Bronchial epithelial cell (primary cell): ENCODE measurements around the gene NCMAP. TPM values are rescaled to one million over a fixed set of nuclear protein-coding genes. Genes with fewer than 3 reads are reported as not detected.

ENCODE experiments used
- DNase-seq: peaks from one replicate; pipeline ENCODE4 v3.0.0-alpha.2; 2010; ENCODE audit warnings: low read depth
- FAIRE-seq: peaks from 2 replicates; lab custom pipeline; 2011; peaks lifted over from hg19 to GRCh38; lab: Jason Lieb, UNC
- H3K27me3 ChIP-seq: 2 replicates; pipeline ENCODE4 v1.5.1; 2011; ENCODE audit warnings: low read length; ENCODE audit not compliant: control insufficient read depth, insufficient read depth
- H3K36me3 ChIP-seq: 2 replicates; pipeline ENCODE4 v1.5.1; 2011; ENCODE audit warnings: low read length; ENCODE audit not compliant: control insufficient read depth, insufficient read depth
- H3K4me3 ChIP-seq: 2 replicates; pipeline ENCODE4 v1.5.1; 2011; ENCODE audit warnings: mild to moderate bottlenecking, low read depth, low read length, control low read depth
- total RNA-seq: library from RNA; depleted of rRNA; stranded (reverse); fragments of >200 nt; gene quantifications from 2 replicates; pipeline ENCODE4 v1.2.1, GENCODE V29; 2014
- TF ChIP-seq, protein P1 (sequence below): IDR thresholded peaks from 2 replicates; pipeline ENCODE4 v1.5.1; 2011; ENCODE audit warnings: mild to moderate bottlenecking, moderate library complexity, low read length, control low read depth, inconsistent platforms; ENCODE audit not compliant: insufficient read depth, severe bottlenecking

NCMAP gene
- total RNA-seq, 1 donor from 2014 or later: not detected

DNA sequence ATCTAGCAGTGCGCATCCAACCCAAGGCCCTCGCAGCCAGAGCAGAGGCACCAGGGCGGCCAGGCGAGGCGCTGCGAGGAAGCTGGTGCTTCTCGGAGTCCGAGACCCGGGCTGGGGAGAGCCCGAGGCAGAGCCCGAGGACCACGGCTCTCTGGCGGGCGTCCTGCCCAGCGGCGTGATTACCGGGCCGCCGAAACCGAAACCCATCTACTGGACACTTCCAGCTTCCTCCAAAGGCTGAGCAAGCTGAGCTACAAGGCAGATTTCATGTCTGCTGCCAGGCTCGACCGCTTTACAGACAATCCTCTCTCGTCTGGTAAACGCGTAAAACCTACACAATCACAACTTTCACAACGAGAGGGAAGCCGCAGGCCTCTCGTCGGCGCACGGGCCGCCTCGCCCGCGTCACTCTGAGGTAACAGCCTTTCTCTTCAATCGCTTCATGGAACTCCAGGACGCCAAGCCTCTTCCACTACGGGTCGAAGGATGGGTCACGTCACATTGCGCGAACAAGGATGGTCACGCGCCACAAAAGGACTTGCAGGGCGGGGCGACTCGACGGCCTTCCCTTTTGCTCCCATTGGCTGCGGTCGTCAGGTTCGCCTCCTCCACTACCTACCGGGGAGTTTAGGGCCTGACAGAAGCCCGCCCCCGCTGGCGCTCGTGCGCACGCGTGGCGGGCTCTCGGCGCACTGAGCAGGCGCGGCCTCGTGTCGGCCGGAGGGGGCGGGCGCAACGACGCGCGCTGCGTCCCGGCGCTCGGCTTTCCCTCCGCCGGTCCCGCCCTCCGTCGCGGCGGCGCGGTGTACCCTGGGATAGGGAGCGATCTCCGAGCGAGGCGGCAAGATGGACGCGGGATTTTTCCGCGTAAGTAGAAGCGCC is 86.8 kb downstream of the NCMAP start, which contains the start of gene SRRM1:
TSS of gene SRRM1 (plus strand) at position 822 of the 882 bp plus-strand sequence. CDS start at position 847, 25 bp downstream.
- FAIRE-seq: peak; percentile 97
- peaks cover 9% of the 10 kb centered on the region for H3K36me3 ChIP-seq
- peak within 1 kb of the TSS; percentile 75 for H3K4me3 ChIP-seq
- H3K27me3 ChIP-seq: no peaks in the 10 kb centered on the region
- TF ChIP-seq, protein P1, sequence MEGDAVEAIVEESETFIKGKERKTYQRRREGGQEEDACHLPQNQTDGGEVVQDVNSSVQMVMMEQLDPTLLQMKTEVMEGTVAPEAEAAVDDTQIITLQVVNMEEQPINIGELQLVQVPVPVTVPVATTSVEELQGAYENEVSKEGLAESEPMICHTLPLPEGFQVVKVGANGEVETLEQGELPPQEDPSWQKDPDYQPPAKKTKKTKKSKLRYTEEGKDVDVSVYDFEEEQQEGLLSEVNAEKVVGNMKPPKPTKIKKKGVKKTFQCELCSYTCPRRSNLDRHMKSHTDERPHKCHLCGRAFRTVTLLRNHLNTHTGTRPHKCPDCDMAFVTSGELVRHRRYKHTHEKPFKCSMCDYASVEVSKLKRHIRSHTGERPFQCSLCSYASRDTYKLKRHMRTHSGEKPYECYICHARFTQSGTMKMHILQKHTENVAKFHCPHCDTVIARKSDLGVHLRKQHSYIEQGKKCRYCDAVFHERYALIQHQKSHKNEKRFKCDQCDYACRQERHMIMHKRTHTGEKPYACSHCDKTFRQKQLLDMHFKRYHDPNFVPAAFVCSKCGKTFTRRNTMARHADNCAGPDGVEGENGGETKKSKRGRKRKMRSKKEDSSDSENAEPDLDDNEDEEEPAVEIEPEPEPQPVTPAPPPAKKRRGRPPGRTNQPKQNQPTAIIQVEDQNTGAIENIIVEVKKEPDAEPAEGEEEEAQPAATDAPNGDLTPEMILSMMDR: peak; percentile 11
- peak; percentile 99 for DNase-seq

DNA sequence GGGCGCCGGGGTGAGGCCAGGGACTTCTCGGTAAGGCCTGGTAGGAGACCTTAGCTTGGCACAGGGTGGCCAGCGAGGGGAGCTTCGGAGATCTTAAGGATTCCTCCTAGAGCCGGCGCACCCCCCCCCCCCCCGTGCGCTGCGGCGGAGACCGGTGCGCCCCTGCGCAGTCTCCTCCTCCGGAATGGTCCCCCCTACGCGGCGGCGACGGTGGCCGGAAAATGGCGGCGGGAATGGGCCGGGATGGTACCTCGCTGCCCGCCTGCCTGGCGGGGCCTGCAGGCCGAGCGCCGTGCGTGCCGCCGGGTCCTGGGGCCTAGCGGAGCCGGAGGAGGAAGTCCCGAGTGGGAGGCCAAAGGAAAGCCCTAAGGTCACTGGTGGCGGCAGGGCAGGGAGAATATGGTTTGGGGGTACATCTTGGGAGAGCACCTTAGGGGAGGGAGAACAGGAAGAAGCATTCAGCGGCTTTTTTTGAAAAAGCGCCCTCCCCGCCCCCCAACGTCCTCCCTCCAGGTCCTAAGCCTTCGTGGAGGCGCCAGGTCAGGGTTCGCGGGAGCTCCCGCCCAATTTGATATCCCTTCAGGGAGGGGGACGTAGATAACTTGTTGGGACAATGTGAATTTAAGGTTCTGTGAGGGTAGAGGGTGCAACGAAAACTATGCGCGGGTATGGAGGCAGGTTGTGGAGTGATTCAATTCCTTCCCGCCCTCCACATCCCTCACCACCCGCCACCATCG is 87.6 kb downstream of the NCMAP start:
- no peaks in the 10 kb centered on the region for H3K27me3 ChIP-seq
- DNase-seq (no peak), FAIRE-seq (no peak)
- H3K36me3 ChIP-seq: peaks cover 10% of the 10 kb centered on the region
- peak overlapping the region; percentile 75 for H3K4me3 ChIP-seq
- TF ChIP-seq, protein P1: no peak

DNA sequence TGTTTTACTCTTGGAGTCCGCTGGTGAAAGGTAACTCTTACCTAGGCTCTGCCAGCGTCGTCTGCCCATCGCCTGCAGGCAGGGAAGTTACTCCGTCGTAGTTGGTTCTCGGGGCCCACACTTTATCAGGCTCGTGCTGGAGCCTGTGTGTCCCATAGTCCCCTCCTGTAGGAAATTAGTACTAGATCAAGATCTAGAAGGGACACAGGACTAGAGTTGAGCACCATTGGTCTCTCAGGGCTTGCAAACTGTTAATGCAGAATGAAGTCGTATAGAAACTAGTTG is 88.2 kb downstream of the NCMAP start:
- Histone ChIP-seq H3K36me3 (peaks cover 14% of the 10 kb centered on the region), H3K4me3 (peak overlapping the region; percentile 75), H3K27me3 (no peaks in the 10 kb centered on the region)
- FAIRE-seq (no peak), DNase-seq (peak; percentile 17)
- TF ChIP-seq, protein P1: no peak

DNA sequence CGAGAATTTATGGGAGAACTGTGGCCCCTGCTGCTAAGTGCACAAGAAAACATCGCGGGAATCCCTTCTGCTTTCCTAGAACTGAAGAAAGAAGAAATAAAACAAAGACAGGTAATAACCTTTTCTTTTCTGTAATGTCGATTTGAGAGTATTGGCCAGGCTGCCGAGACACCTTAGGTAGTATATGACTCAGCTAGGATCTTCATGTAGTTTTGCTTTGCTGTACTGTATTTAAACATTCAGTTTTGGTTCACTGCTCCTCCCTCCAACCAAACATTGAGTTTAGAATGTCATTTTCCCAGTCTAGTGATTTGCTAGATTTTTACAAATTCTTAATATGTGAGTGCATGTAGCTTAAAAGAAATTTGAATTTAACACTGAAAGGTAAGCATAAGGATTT is 93.0 kb downstream of the NCMAP start:
- H3K4me3 ChIP-seq: no peak overlapping the region
- H3K27me3 ChIP-seq: no peaks in the 10 kb centered on the region
- peaks cover 31% of the 10 kb centered on the region for H3K36me3 ChIP-seq
- DNase-seq (no peak), FAIRE-seq (no peak)
- TF ChIP-seq, protein P1: no peak

- DNase-seq (no peak), FAIRE-seq (no peak)
- Histone ChIP-seq H3K4me3 (no peak overlapping the region), H3K27me3 (no peaks in the 10 kb centered on the region), H3K36me3 (peaks cover 40% of the 10 kb centered on the region)
- TF ChIP-seq, protein P1: no peak
These were observed 96.5 kb downstream of the NCMAP start for GRCh38 chr1:24652382-24652781.
